H1 (cell line): ENCODE data around the gene NCK2. TPM values are rescaled to one million over a fixed set of nuclear protein-coding genes. Genes with fewer than 3 reads are reported as not detected.

Experiments
- CTCF ChIA-PET: fragments of 300-600 bp; sonication (Branson Sonifier 250); formaldehyde crosslinking; loops from one replicate; lab custom pipeline; 2021; ENCODE audit not compliant: partially characterized antibody; lab: Charles Lee
- POLR2A ChIA-PET: fragments of 300-600 bp; sonication (Branson Sonifier 250); formaldehyde crosslinking; loops from one replicate; lab custom pipeline; 2021; ENCODE audit warnings: inconsistent platforms; ENCODE audit not compliant: partially characterized antibody; lab: Charles Lee
- DNase-seq, 2 experiments: peaks; one replicate each; pipeline versions ENCODE4 v3.0.0 to v3.0.0-alpha.2; 2010 to 2022; ENCODE audit warnings: low spot score in 2 of 2, low read depth in 1 of 2, mixed read lengths in 1 of 2
- FAIRE-seq: peaks from 2 replicates; lab custom pipeline; 2011; peaks lifted over from hg19 to GRCh38; lab: Jason Lieb, UNC
- H2AFZ ChIP-seq: 2 replicates; pipeline ENCODE4 v1.8.1; 2012; ENCODE audit warnings: low read length, inconsistent platforms
- H2AK5ac ChIP-seq: 2 replicates; pipeline ENCODE4 v1.6.1; 2013; ENCODE audit warnings: low read depth, low read length
- H2BK120ac ChIP-seq: replicated peaks from 2 replicates; pipeline ENCODE3; 2013; ENCODE audit warnings: low read depth, low read length, inconsistent platforms
- H2BK12ac ChIP-seq: 2 replicates; pipeline ENCODE4 v1.6.1; 2013; ENCODE audit warnings: low read depth, low read length
- H2BK15ac ChIP-seq: 2 replicates; pipeline ENCODE4 v1.6.1; 2013; ENCODE audit warnings: low read length
- H2BK20ac ChIP-seq: 2 replicates; pipeline ENCODE4 v1.6.1; 2013; ENCODE audit warnings: low read length
- H2BK5ac ChIP-seq: 2 replicates; pipeline ENCODE4 v1.6.1; 2013; ENCODE audit warnings: low read depth, low read length
- H3K14ac ChIP-seq: 2 replicates; pipeline ENCODE4 v1.6.1; 2013; ENCODE audit warnings: inconsistent platforms; ENCODE audit not compliant: insufficient read length
- H3K18ac ChIP-seq: 2 replicates; pipeline ENCODE4 v1.6.1; 2013; ENCODE audit warnings: low read length; ENCODE audit errors: extremely low read depth
- H3K23ac ChIP-seq: 2 replicates; pipeline ENCODE4 v1.6.1; 2013; ENCODE audit warnings: inconsistent platforms; ENCODE audit not compliant: insufficient read length
- H3K23me2 ChIP-seq: 2 replicates; pipeline ENCODE4 v1.6.1; 2013; ENCODE audit warnings: low read depth, low read length
- H3K27ac ChIP-seq: 2 replicates; pipeline ENCODE4 v1.6.1; 2011; ENCODE audit warnings: low read depth, low read length, inconsistent platforms
- H3K27me3 ChIP-seq, 4 experiments: replicated peaks in 1 of 4; 1 replicate in 1 of 4; 2 replicates in 3 of 4; pipeline versions ENCODE4 v1.6.1 to v1.8.1; 2011 to 2013; ENCODE audit warnings: low read length in 3 of 4, mild to moderate bottlenecking in 3 of 4, inconsistent platforms in 2 of 4, mixed read lengths in 2 of 4, moderate library complexity in 1 of 4; ENCODE audit not compliant: control insufficient read depth in 3 of 4, insufficient read depth in 3 of 4; ENCODE audit errors: extremely low read depth in 1 of 4
- H3K36me3 ChIP-seq, 4 experiments: 2 replicates each; pipeline versions ENCODE4 v1.6.1 to v1.8.1; 2011 to 2013; ENCODE audit warnings: mild to moderate bottlenecking in 4 of 4, low read length in 3 of 4, moderate library complexity in 2 of 4, control low read depth in 1 of 4, inconsistent platforms in 1 of 4; ENCODE audit not compliant: insufficient read depth in 4 of 4, control insufficient read depth in 2 of 4
- H3K4ac ChIP-seq: replicated peaks from 2 replicates; pipeline ENCODE3; 2013; ENCODE audit warnings: low read length, low read depth, mixed read lengths, inconsistent platforms; ENCODE audit not compliant: insufficient read length
- H3K4me1 ChIP-seq, 4 experiments: replicated peaks in 1 of 4; 1 replicate in 1 of 4; 2 replicates in 3 of 4; pipeline versions ENCODE4 v1.6.1 to v1.8.1; 2011 to 2013; ENCODE audit warnings: low read length in 3 of 4, inconsistent platforms in 2 of 4, mixed read lengths in 1 of 4; ENCODE audit not compliant: insufficient read depth in 4 of 4, control insufficient read depth in 3 of 4
- H3K4me2 ChIP-seq, 2 experiments: 2 replicates each; pipeline versions ENCODE4 v1.6.1 to v1.8.1; 2011 to 2013; ENCODE audit warnings: low read depth in 2 of 2, low read length in 2 of 2, control low read depth in 1 of 2, inconsistent platforms in 1 of 2, mild to moderate bottlenecking in 1 of 2; ENCODE audit not compliant: insufficient read depth in 1 of 2
- H3K4me3 ChIP-seq, 4 experiments: fragments of 200-600, 300-600 bp in 1 of 4; sonication (generic), shearing (Covaris generic), sonication (Bioruptor Twin) in 1 of 4; 2 replicates each; pipeline versions ENCODE4 v1.5.1 to v1.8.1; 2011 to 2016; ENCODE audit warnings: low read length in 4 of 4, low read depth in 3 of 4, control low read depth in 2 of 4, inconsistent platforms in 2 of 4, mild to moderate bottlenecking in 2 of 4, mixed read lengths in 1 of 4, moderate library complexity in 1 of 4; ENCODE audit not compliant: insufficient read depth in 2 of 4; ENCODE audit errors: extremely low read depth in 1 of 4
- H3K56ac ChIP-seq: replicated peaks from 2 replicates; pipeline ENCODE3; 2013; ENCODE audit warnings: low read depth, mild to moderate bottlenecking, mixed read lengths, low read length, inconsistent platforms; ENCODE audit not compliant: insufficient read length
- H3K79me1 ChIP-seq: 2 replicates; pipeline ENCODE4 v1.6.1; 2013; ENCODE audit warnings: low read depth, low read length, control low read depth
- H3K79me2 ChIP-seq, 2 experiments: 2 replicates each; pipeline versions ENCODE4 v1.6.1 to v1.8.1; 2012 to 2013; ENCODE audit warnings: low read length in 2 of 2, mild to moderate bottlenecking in 2 of 2, inconsistent platforms in 1 of 2; ENCODE audit not compliant: insufficient read depth in 2 of 2, control insufficient read depth in 1 of 2
- H3K9ac ChIP-seq, 4 experiments: replicated peaks in 1 of 4; 1 replicate in 1 of 4; 2 replicates in 3 of 4; pipeline versions ENCODE4 v1.6.1 to v1.8.1; 2011 to 2013; ENCODE audit warnings: low read depth in 3 of 4, low read length in 3 of 4, control low read depth in 2 of 4, mild to moderate bottlenecking in 2 of 4, moderate library complexity in 2 of 4, inconsistent platforms in 1 of 4; ENCODE audit errors: extremely low read depth in 1 of 4
- H3K9me3 ChIP-seq, 2 experiments: 2 replicates each; pipeline versions ENCODE4 v1.6.1 to v1.8.1; 2012 to 2013; ENCODE audit warnings: mild to moderate bottlenecking in 2 of 2, moderate library complexity in 2 of 2, control low read depth in 1 of 2, inconsistent platforms in 1 of 2, low read depth in 1 of 2, low read length in 1 of 2, mixed read lengths in 1 of 2; ENCODE audit not compliant: insufficient read depth in 2 of 2
- H4K20me1 ChIP-seq, 2 experiments: replicated peaks in 1 of 2; 2 replicates each; pipeline versions ENCODE3 to v1.8.1; 2011 to 2013; ENCODE audit warnings: inconsistent platforms in 2 of 2, low read length in 2 of 2, mild to moderate bottlenecking in 1 of 2; ENCODE audit not compliant: insufficient read depth in 2 of 2, control insufficient read depth in 1 of 2
- H4K5ac ChIP-seq: 2 replicates; pipeline ENCODE4 v1.6.1; 2013; ENCODE audit warnings: low read length, low read depth, mixed read lengths, inconsistent platforms; ENCODE audit not compliant: insufficient read length
- H4K8ac ChIP-seq: 2 replicates; pipeline ENCODE4 v1.8.0; 2013; ENCODE audit warnings: mild to moderate bottlenecking, moderate library complexity, low read length, inconsistent platforms; ENCODE audit not compliant: insufficient read depth; ENCODE audit errors: extremely low read depth
- H4K91ac ChIP-seq: replicated peaks from 2 replicates; pipeline ENCODE3; 2013; ENCODE audit warnings: low read length, mixed read lengths, inconsistent platforms; ENCODE audit not compliant: insufficient read length
- BACH1 ChIP-seq: IDR thresholded peaks from 2 replicates; pipeline ENCODE4 v1.6.1; 2012; ENCODE audit warnings: low read length, improper control_type of control experiment
- CTBP2 ChIP-seq: IDR thresholded peaks from 2 replicates; pipeline ENCODE4 v1.7.0; 2011; ENCODE audit warnings: borderline replicate concordance, mild to moderate bottlenecking, moderate library complexity, mixed read lengths, low read length; ENCODE audit not compliant: insufficient read depth, insufficient read length
- EGR1 ChIP-seq: IDR thresholded peaks from 2 replicates; pipeline ENCODE4 v1.6.1; 2011; ENCODE audit warnings: low read depth, low read length, borderline replicate concordance
- EP300 ChIP-seq, 2 experiments: IDR thresholded peaks; 1 replicate in 1 of 2; 2 replicates in 1 of 2; pipeline ENCODE4 v1.6.1; 2011 to 2012; ENCODE audit warnings: low read depth in 2 of 2, low read length in 2 of 2, mild to moderate bottlenecking in 2 of 2, borderline replicate concordance in 1 of 2, inconsistent platforms in 1 of 2, moderate library complexity in 1 of 2
- JUND ChIP-seq: IDR thresholded peaks from 2 replicates; pipeline ENCODE4 v1.6.1; 2011; ENCODE audit warnings: mild to moderate bottlenecking, improper control_type of control experiment, low read length
- POLR2AphosphoS5 ChIP-seq: IDR thresholded peaks from 2 replicates; pipeline ENCODE4 v1.6.1; 2011; ENCODE audit warnings: low read depth, low read length
- RAD21 ChIP-seq, 2 experiments: IDR thresholded peaks in 1 of 2; conservative IDR thresholded peaks in 1 of 2; 2 replicates each; pipeline ENCODE4 v1.6.1; 2011; ENCODE audit warnings: low read depth in 2 of 2, low read length in 2 of 2, improper control_type of control experiment in 1 of 2, inconsistent platforms in 1 of 2, mild to moderate bottlenecking in 1 of 2, moderate library complexity in 1 of 2
- SIX5 ChIP-seq: IDR thresholded peaks from 2 replicates; pipeline ENCODE4 v1.6.1; 2011; ENCODE audit warnings: mild to moderate bottlenecking, low read depth, low read length
- SP1 ChIP-seq: IDR thresholded peaks from 2 replicates; pipeline ENCODE4 v1.6.1; 2011; ENCODE audit warnings: low read depth, low read length
- SUZ12 ChIP-seq: fragments of 200-600 bp; sonication (generic); IDR thresholded peaks from 2 replicates; pipeline ENCODE4 v1.6.1; 2012; ENCODE audit warnings: mild to moderate bottlenecking, inconsistent platforms, low read length, moderate library complexity, mixed read lengths
- TBP ChIP-seq: IDR thresholded peaks from 2 replicates; pipeline ENCODE4 v1.6.1; 2011; ENCODE audit warnings: low read depth, low read length, improper control_type of control experiment
- WGBS, 2 experiments: shearing (Covaris generic) in 1 of 2; methylation state at CpG; one replicate each; pipeline versions ENCODE4 v1.1.6 to v1.1.7; 2013 to 2015; ENCODE audit warnings: low lambda C conversion rate in 2 of 2, mixed read lengths in 2 of 2, inconsistent platforms in 1 of 2, low coverage in 1 of 2, missing lambda C conversion rate in 1 of 2; ENCODE audit not compliant: insufficient replicate concordance in 2 of 2, insufficient coverage in 1 of 2, insufficient read length in 1 of 2; ENCODE audit errors: extremely low coverage in 1 of 2, missing lambda C conversion rate in 1 of 2; 5-methylcytosine and 5-hydroxymethylcytosine counted together
- polyA plus RNA-seq, 7 experiments: library from polyadenylated mRNA; depleted of rRNA in 3 of 7; stranded (reverse) in 5 of 7; unstranded in 2 of 7; fragments of >200 nt in 5 of 7; fragments of 200-250 nt in 2 of 7; gene quantifications; 1 replicate in 5 of 7; 2 replicates in 1 of 7; 4 replicates in 1 of 7; pipeline versions ENCODE4 v1.2.1 to v1.2.3, GENCODE V29; 2011 to 2013; ENCODE audit warnings: missing spikeins in 2 of 7, mixed read lengths in 2 of 7
- total RNA-seq: library from RNA; stranded (reverse); fragmentation: NEBNext Ultra II Directional; extraction: Animal tissue kit (Norgen Biotek cat#: 25700); gene quantifications from 2 replicates; pipeline ENCODE4 v1.2.1, GENCODE V29; 2021

Gene NCK2
- total and polyA plus RNA-seq, 2 of the 8 experiments (the other 6 are each of a cell fraction or from before 2014, with no cell fraction given): 30.3 to 65.7 TPM

- Histone ChIP-seq H3K79me1 (peaks cover 15% of the 10 kb centered on the region), H2AFZ (no peak overlapping the region), H3K36me3 (peaks cover 0 to 3% (median 1%) of the 10 kb centered on the region in 4 experiments; a peak in 2 of 8 replicates), H3K18ac (no peak overlapping the region; the same call in 1 of the 2 replicates), H2BK20ac (no peak overlapping the region), H2BK15ac (no peak overlapping the region), H3K4me3 (no peak overlapping the region), H3K14ac (no peak overlapping the region), H3K27me3 (no peaks in the 10 kb centered on the region), H3K4me1 (peaks cover 2 to 11% (median 6%) of the 10 kb centered on the region in 4 experiments; a peak in 5 of 7 replicates), H4K8ac (no peak overlapping the region), H4K5ac (no peak overlapping the region), H3K23ac (no peak overlapping the region), H4K91ac (no peak overlapping the region), H2BK120ac (no peak overlapping the region), H3K23me2 (no peaks in the 10 kb centered on the region), H3K4ac (no peak overlapping the region), H2BK12ac (no peak overlapping the region), H2AK5ac (no peak overlapping the region), H3K9ac (no peak overlapping the region), H3K4me2 (no peak overlapping the region), H3K9me3 (no peaks in the 10 kb centered on the region), H3K79me2 (peaks cover 4 to 69% of the 10 kb centered on the region in 2 experiments), H4K20me1 (peaks cover 6 to 22% of the 10 kb centered on the region in 2 experiments), H2BK5ac (no peak overlapping the region), H3K56ac (no peak overlapping the region), H3K27ac (no peak overlapping the region)
- TF ChIP-seq SP1 (no peak), EP300 (IDR thresholded peaks at IDR 0.05; ENCODE audit: borderline replicate concordance in 1 of 2, low read depth in 2 of 2, low read length in 2 of 2) (no peak), JUND (no peak), SUZ12 (no peak), CTBP2 (no peak), SIX5 (no peak), RAD21 (IDR thresholded peaks at IDR 0.05 in 1 of 2, conservative IDR thresholded peaks at IDR 0.05 in 1 of 2; ENCODE audit: low read depth in 2 of 2, low read length in 2 of 2) (no peak), EGR1 (no peak), BACH1 (no peak), TBP (no peak), POLR2AphosphoS5 (no peak)
- no peak for FAIRE-seq
- ChIA-PET CTCF (interaction anchor here (0.6 to 1.3 kb wide), 3 partner anchors 15 to 545 kb away, joined by 3 to 4 read pairs (median 4); no protein-coding TSS in a partner anchor), POLR2A (no interaction called here)
- WGBS, 2 experiments: 91% methylated on average over 5 of the region's 5 CpGs; no CpG with 5 or more reads in 1 of the 2 experiments
- DNase-seq: no peak
Observed at GRCh38 chr2:105813405-105813804, 68.7 kb downstream of the NCK2 start.
